GM12874 (cell line): ENCODE results near the gene SLC39A10.

Experiments
- CTCF ChIP-seq: IDR thresholded peaks from 2 replicates; pipeline ENCODE4 v1.5.1; 2011; ENCODE audit warnings: low read depth, mild to moderate bottlenecking, control low read depth, low read length, moderate library complexity; ENCODE audit not compliant: insufficient read depth

The SLC39A10 gene

GRCh38 chr2:195656859-195657633 lies at the start of gene SLC39A10:
Gene SLC39A10, plus strand, starts transcription at chr2:195657226. Its CDS starts 22,817 bp downstream, at chr2:195680043.
- no peak for TF ChIP-seq CTCF

GRCh38 chr2:195608768-195609454 lies 48.1 kb upstream of the SLC39A10 start:
- TF ChIP-seq CTCF: no peak

GRCh38 chr2:195610717-195611116 lies 46.3 kb upstream of the SLC39A10 start:
- no peak for TF ChIP-seq CTCF

- TF ChIP-seq CTCF: no peak
Observed at GRCh38 chr2:195612611-195613495, 44.2 kb upstream of the SLC39A10 start.

- TF ChIP-seq CTCF: no peak
Observed at GRCh38 chr2:195613922-195614321, 43.1 kb upstream of the SLC39A10 start.

- TF ChIP-seq CTCF: no peak
Observed at GRCh38 chr2:195619590-195619989, 37.4 kb upstream of the SLC39A10 start.

GRCh38 chr2:195620501-195620900 lies 36.5 kb upstream of the SLC39A10 start:
- TF ChIP-seq CTCF: no peak
